ENCODE measurements around the gene MAP3K2. TPM values are rescaled to one million over a fixed set of nuclear protein-coding genes. Genes with fewer than 3 reads are reported as not detected.

The MAP3K2 gene
- total RNA-seq, 2 experiments from 2014 or later = 48.9 to 52.9 TPM

GRCh38 chr2:127305990-127306585 lies 81.7 kb downstream of the MAP3K2 start:
- no peak for DNase-seq
- Mint-ChIP-seq H3K4me1 (no peaks in the 10 kb centered on the region), H3K4me3 (no peak overlapping the region), H3K9me3 (no peaks in the 10 kb centered on the region), H3K27me3 (no peaks in the 10 kb centered on the region), H3K36me3 (ENCODE audit: low read depth) (peaks cover 25% of the 10 kb centered on the region), H3K27ac (no peak overlapping the region)
- ChIA-PET POLR2A (no interaction called here), CTCF (no interaction called here)

GRCh38 chr2:127302168-127302567 lies 85.6 kb downstream of the MAP3K2 start:
- peaks cover 16% of the 10 kb centered on the region for H3K36me3 Mint-ChIP-seq (ENCODE audit: low read depth)
- H3K9me3 Mint-ChIP-seq = no peaks in the 10 kb centered on the region
- no peaks in the 10 kb centered on the region for H3K27me3 Mint-ChIP-seq
- POLR2A ChIA-PET = no interaction called here
- no peak for DNase-seq
- no peak overlapping the region for H3K4me3 Mint-ChIP-seq
- no peaks in the 10 kb centered on the region for H3K4me1 Mint-ChIP-seq
- H3K27ac Mint-ChIP-seq = no peak overlapping the region
- CTCF ChIA-PET = interaction anchor here (1.7 kb wide), 1 partner anchor 31 kb away, joined by 3 read pairs; no protein-coding TSS in a partner anchor

DNA sequence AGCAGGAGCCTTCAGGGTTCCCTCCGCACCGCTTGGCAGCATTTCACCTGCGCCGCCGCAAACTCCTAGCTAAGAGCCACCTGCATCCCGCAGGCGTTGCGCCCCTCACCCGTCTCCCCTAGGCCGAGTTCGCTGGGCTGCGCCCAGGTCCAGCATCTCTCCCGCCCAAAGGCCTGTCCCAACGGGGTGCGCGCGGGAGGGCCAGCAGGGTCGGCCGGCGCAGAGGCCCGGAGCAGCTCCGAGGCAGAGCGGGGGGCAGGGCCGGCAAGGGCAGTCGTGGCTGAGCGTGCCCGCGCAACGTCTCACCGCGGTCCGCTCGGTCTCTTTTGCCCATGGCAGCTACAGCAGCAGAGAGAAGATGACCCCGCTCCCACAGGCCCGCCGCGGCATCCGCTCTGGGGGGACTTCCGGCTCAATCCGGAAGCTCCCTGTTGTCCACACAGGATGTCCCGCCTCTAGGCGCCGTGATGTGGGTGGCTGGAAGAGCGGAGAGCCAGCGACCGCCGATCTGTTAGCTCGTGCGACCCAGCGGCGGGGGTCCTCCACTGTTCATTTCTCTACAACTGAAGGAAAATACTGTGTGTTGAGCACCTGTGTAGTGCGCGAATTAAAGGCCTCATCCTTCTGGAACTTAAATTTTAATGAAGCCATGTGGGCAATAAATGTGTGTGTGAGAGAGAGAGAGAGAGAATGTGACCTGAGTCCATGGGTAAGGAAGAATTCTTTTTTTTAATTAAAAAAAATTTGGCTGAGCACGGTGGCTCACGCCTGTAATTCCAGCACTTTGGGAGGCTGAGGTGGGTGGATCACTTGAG lies 93.8 kb downstream of the MAP3K2 start, which contains the start of gene ERCC3:
ERCC3 (minus strand) TSS at position 397 of the 815 bp plus-strand sequence; CDS start at position 334, 63 bp downstream.
- Mint-ChIP-seq H3K27me3 (no peaks in the 10 kb centered on the region), H3K9me3 (no peaks in the 10 kb centered on the region), H3K4me1 (peaks cover 25% of the 10 kb centered on the region), H3K4me3 (peak within 1 kb of the TSS; percentile 96), H3K27ac (peak within 1 kb of the TSS; percentile 96), H3K36me3 (ENCODE audit: low read depth) (peaks cover 34% of the 10 kb centered on the region)
- peak; percentile 85 for DNase-seq
- ChIA-PET POLR2A (interaction anchor here (0.6 kb wide), 1 partner anchor 620 kb away, joined by 3 read pairs; no protein-coding TSS in a partner anchor), CTCF (interaction anchor here (1.0 to 1.6 kb wide), 4 partner anchors 26 to 211 kb away, joined by 3 read pairs; no protein-coding TSS in a partner anchor)

DNA sequence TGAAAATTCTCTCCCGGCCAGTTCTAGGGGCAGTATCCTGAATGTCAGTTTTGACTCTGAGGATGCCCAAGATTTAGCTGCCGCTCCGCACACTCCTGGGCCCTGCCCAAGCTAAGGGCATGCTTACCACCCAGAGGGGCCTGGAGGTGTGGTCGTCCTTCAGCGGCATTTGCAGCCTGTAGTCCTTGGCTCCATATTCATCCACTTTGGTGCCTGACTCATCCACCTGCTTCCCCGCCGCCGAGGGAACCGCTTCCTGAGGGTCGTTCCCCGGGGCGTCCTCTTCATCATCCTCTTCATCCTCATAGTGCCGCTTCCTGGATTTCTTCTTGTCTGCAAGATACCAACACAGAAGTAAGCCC lies 94.4 kb downstream of the MAP3K2 start:
- peaks cover 40% of the 10 kb centered on the region for H3K36me3 Mint-ChIP-seq (ENCODE audit: low read depth)
- POLR2A ChIA-PET = no interaction called here
- peak overlapping the region; percentile 96 for H3K4me3 Mint-ChIP-seq
- DNase-seq = no peak
- peak overlapping the region; percentile 96 for H3K27ac Mint-ChIP-seq
- peaks cover 25% of the 10 kb centered on the region for H3K4me1 Mint-ChIP-seq
- H3K9me3 Mint-ChIP-seq = no peaks in the 10 kb centered on the region
- no peaks in the 10 kb centered on the region for H3K27me3 Mint-ChIP-seq
- CTCF ChIA-PET = interaction anchor here (0.6 to 1.6 kb wide), 3 partner anchors 27 to 456 kb away, joined by 3 to 4 read pairs (median 3); no protein-coding TSS in a partner anchor

GRCh38 chr2:127288274-127288673 lies 99.5 kb downstream of the MAP3K2 start:
- POLR2A ChIA-PET = no interaction called here
- peaks cover 3% of the 10 kb centered on the region for H3K9me3 Mint-ChIP-seq
- peaks cover 79% of the 10 kb centered on the region for H3K36me3 Mint-ChIP-seq (ENCODE audit: low read depth)
- no peak for DNase-seq
- no peak overlapping the region for H3K27ac Mint-ChIP-seq
- no peaks in the 10 kb centered on the region for H3K27me3 Mint-ChIP-seq
- CTCF ChIA-PET = interaction anchor here (0.6 to 1.2 kb wide), 2 partner anchors 9 to 58 kb away, joined by 3 to 5 read pairs; no protein-coding TSS in a partner anchor
- H3K4me3 Mint-ChIP-seq = no peak overlapping the region
- H3K4me1 Mint-ChIP-seq = peaks cover 16% of the 10 kb centered on the region

GRCh38 chr2:127283275-127283674 lies 104.5 kb downstream of the MAP3K2 start:
- H3K9me3 Mint-ChIP-seq = peaks cover 3% of the 10 kb centered on the region
- DNase-seq = no peak
- CTCF ChIA-PET = no interaction called here

DNA sequence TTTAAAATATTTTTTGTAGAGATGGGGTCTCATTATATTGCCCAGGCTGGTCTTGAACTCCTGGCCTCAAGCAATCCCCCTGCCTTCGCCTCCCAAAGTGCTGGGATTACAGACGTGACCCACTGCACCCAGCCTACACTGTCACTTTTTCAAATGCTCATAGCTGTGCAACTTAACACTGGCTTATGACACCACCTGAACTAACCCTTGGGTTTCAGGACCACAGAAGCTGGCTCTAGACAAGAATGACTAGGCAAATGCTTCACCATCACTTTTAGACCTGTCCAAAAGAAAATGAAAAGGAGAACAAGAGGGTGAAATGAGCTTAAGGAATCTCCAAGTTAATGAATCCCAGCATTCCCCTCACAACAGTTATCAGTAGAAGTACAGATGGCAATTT lies 107.1 kb downstream of the MAP3K2 start:
- ChIA-PET CTCF (no interaction called here), POLR2A (no interaction called here)
- H3K36me3 Mint-ChIP-seq (ENCODE audit: low read depth) = peaks cover 75% of the 10 kb centered on the region
- no peak overlapping the region for H3K27ac Mint-ChIP-seq
- no peaks in the 10 kb centered on the region for H3K27me3 Mint-ChIP-seq
- DNase-seq = no peak
- H3K4me1 Mint-ChIP-seq = peaks cover 23% of the 10 kb centered on the region
- H3K9me3 Mint-ChIP-seq = peaks cover 3% of the 10 kb centered on the region
- H3K4me3 Mint-ChIP-seq = no peak overlapping the region

More at GRCh38 chr2:127283275-127283674, 104.5 kb downstream of the MAP3K2 start:
- no peak overlapping the region for H3K27ac Mint-ChIP-seq
- H3K27me3 Mint-ChIP-seq = no peaks in the 10 kb centered on the region
- POLR2A ChIA-PET = no interaction called here
- no peak overlapping the region for H3K4me3 Mint-ChIP-seq
- peaks cover 12% of the 10 kb centered on the region for H3K4me1 Mint-ChIP-seq
- peaks cover 80% of the 10 kb centered on the region for H3K36me3 Mint-ChIP-seq (ENCODE audit: low read depth)

GRCh38 chr2:127279781-127280180 lies 108.0 kb downstream of the MAP3K2 start:
- peaks cover 23% of the 10 kb centered on the region for H3K4me1 Mint-ChIP-seq
- H3K9me3 Mint-ChIP-seq = peaks cover 3% of the 10 kb centered on the region
- peaks cover 69% of the 10 kb centered on the region for H3K36me3 Mint-ChIP-seq (ENCODE audit: low read depth)

GRCh38 chr2:127278959-127279358 lies 108.8 kb downstream of the MAP3K2 start:
- POLR2A ChIA-PET = no interaction called here

More at GRCh38 chr2:127279781-127280180, 108.0 kb downstream of the MAP3K2 start:
- Mint-ChIP-seq H3K4me3 (no peak overlapping the region), H3K27ac (no peak overlapping the region), H3K27me3 (no peaks in the 10 kb centered on the region)
- CTCF ChIA-PET = interaction anchor here (0.6 to 1.8 kb wide), 2 partner anchors 8 to 36 kb away, joined by 3 to 5 read pairs; no protein-coding TSS in a partner anchor
- no peak for DNase-seq
- POLR2A ChIA-PET = no interaction called here

DNA sequence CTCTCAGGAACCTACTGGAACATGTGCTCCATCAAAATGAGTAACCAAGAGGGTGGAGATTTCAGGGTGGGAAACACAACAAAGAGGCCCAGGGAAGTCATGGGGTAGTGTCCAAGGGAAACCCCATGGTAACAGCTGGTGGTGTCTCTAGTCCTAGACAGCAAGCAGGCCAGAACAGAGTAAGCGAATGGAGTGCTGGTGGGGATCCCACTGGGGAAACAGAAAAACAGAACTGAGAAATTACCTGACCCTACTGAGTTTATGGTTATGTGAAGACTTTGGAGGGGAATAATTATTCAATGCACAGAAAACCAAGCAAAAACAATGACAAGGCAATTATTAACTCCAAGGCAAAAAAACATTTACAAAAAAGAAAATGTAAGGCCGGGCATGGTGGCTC lies 110.7 kb downstream of the MAP3K2 start:
- H3K27ac Mint-ChIP-seq = no peak overlapping the region
- CTCF ChIA-PET = interaction anchor here (0.7 kb wide), 1 partner anchor 9 kb away, joined by 4 read pairs; no protein-coding TSS in a partner anchor
- POLR2A ChIA-PET = no interaction called here

More at GRCh38 chr2:127278959-127279358, 108.8 kb downstream of the MAP3K2 start:
- Mint-ChIP-seq H3K27me3 (no peaks in the 10 kb centered on the region), H3K4me3 (no peak overlapping the region), H3K9me3 (peaks cover 2% of the 10 kb centered on the region), H3K27ac (no peak overlapping the region), H3K4me1 (peaks cover 20% of the 10 kb centered on the region), H3K36me3 (ENCODE audit: low read depth) (peaks cover 61% of the 10 kb centered on the region)
- CTCF ChIA-PET = interaction anchor here (0.6 to 1.8 kb wide), 3 partner anchors 9 to 729 kb away, joined by 3 to 5 read pairs (median 5); no protein-coding TSS in a partner anchor
- no peak for DNase-seq

DNA sequence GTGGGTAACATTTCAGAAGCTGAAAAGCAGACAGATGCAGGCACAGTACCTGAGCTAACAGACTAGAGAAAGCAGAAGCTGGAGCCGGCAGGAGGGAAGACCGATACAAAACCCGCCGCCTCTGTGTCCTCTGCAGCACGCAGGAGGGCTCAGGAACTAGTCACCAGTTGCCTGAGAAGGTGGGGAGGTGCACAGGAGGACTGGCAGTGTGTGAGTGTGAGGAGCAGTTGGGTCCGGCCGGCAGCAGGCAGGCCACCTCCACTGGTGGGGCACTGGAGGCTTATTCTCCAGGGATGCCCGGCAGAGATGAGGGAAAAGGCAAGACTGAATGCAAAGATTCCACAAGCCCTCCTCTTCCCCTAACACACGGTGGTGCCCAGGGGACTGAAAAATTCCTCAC lies 112.0 kb downstream of the MAP3K2 start:
- ChIA-PET POLR2A (no interaction called here), CTCF (no interaction called here)
- peaks cover 59% of the 10 kb centered on the region for H3K36me3 Mint-ChIP-seq (ENCODE audit: low read depth)

More for the DNA sequence above, 110.7 kb downstream of the MAP3K2 start:
- DNase-seq = no peak
- H3K27me3 Mint-ChIP-seq = no peaks in the 10 kb centered on the region
- H3K4me3 Mint-ChIP-seq = no peak overlapping the region
- H3K9me3 Mint-ChIP-seq = no peaks in the 10 kb centered on the region
- peaks cover 14% of the 10 kb centered on the region for H3K4me1 Mint-ChIP-seq
- H3K36me3 Mint-ChIP-seq (ENCODE audit: low read depth) = peaks cover 59% of the 10 kb centered on the region

DNA sequence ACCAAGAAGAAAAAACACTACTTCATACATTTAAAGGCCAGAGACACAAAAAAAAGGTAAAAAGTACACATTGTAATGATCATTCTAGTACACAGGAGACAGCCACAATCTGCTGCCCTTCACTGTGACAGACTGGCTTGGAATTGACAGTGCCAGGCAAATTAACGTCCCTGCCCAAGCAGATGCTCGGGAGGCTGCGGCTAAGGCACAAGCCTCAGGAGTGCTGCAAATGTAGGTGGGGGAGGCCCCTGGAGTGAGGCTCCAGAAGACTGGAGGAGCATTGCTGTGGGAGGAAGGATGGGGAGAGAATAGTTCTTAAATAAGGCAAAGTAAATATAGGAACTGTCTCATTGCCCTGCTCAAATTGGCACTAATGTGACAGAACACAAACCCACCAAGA lies 112.4 kb downstream of the MAP3K2 start:
- Mint-ChIP-seq H3K36me3 (ENCODE audit: low read depth) (peaks cover 60% of the 10 kb centered on the region), H3K4me3 (no peak overlapping the region), H3K27me3 (no peaks in the 10 kb centered on the region), H3K27ac (no peak overlapping the region), H3K9me3 (no peaks in the 10 kb centered on the region), H3K4me1 (peaks cover 11% of the 10 kb centered on the region)
- POLR2A ChIA-PET = no interaction called here
- no peak for DNase-seq
- CTCF ChIA-PET = no interaction called here

More for the DNA sequence above, 112.0 kb downstream of the MAP3K2 start:
- H3K4me3 Mint-ChIP-seq = no peak overlapping the region
- peaks cover 11% of the 10 kb centered on the region for H3K4me1 Mint-ChIP-seq
- no peak for DNase-seq
- no peak overlapping the region for H3K27ac Mint-ChIP-seq
- no peaks in the 10 kb centered on the region for H3K27me3 Mint-ChIP-seq
- no peaks in the 10 kb centered on the region for H3K9me3 Mint-ChIP-seq

DNA sequence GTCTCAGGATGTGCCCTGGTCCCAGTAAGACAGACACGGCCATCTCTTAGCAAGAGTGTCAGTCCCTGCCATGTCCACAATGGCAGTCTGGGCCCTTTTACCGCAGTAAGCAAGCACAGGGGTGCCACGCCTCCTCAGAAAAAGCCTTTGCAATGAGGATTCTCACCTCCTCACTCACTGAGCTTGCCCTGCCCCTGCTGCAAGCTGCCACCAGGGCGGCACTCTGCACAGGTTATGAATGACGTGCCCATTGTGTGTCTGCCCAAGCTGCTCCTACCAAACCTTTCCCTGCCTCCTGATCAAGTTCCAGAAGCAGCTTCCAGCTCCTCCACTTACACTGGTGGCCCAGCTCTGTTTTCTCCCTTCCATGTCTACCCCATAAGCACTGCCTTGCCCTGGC lies 117.1 kb downstream of the MAP3K2 start:
- CTCF ChIA-PET = interaction anchor here (0.6 to 1.2 kb wide), 2 partner anchors 28 to 31 kb away, joined by 3 read pairs; no protein-coding TSS in a partner anchor
- H3K36me3 Mint-ChIP-seq (ENCODE audit: low read depth) = peaks cover 57% of the 10 kb centered on the region

More for the DNA sequence above, 117.1 kb downstream of the MAP3K2 start:
- H3K9me3 Mint-ChIP-seq = no peaks in the 10 kb centered on the region
- DNase-seq = no peak
- no peaks in the 10 kb centered on the region for H3K27me3 Mint-ChIP-seq
- no peak overlapping the region for H3K27ac Mint-ChIP-seq
- H3K4me1 Mint-ChIP-seq = no peaks in the 10 kb centered on the region
- H3K4me3 Mint-ChIP-seq = no peak overlapping the region
- POLR2A ChIA-PET = no interaction called here
